Measurements from ENCODE around the gene RNF34.

The RNF34 gene

GRCh38 chr12:121399391-121400331 is at the start of gene RNF34:
Gene RNF34 (plus strand): TSS chr12:121400118. CDS start chr12:121400213, 95 bp downstream.
- H3K27ac ChIP-seq = peak within 1 kb of the TSS; percentile 97
- no peak for TF ChIP-seq CTCF (conservative IDR thresholded peaks at IDR 0.05)

DNA sequence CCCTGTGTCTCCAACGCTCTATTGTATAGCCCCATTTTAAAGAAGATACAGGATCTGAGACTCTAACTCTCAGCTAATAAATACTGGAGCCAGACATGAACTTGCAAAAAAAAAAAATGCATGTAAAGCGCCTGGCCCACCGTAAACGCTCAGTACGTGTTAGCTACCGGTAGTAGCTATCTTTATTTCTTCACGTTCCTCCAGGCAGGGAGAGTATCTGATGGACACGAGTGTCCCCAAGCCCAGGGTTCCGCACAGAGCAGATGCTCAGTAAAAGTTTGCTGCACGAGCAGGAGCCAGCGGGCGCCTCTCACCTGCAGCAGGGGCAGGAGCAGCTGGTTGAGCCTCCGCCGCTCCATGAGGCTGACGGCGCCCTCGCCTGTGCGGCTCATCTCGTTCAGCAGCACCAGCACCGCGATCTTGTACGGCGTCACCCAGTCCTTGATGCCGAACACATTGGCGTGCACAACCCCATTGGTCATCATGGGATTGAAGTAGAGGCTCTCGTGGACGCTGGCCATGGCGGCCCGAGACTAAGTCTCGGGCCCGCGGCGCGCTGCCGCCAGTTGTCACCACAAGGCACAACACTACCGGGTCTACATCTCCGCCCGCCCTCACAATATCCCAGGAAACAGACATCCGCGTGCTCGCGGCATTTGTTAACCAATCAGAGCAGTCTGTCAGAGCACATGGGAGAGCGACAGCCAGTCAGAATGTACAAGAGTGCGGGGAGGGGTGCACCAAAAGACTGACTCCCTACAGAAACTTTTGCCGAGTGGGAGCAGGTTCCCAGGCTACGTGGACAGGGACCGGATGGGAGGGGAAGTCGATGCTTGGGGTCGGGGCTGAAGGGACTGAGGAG is 47.9 kb upstream of the RNF34 start, which contains the start of gene ANAPC5:
Gene ANAPC5 (minus strand): TSS at position 592 of the 862 bp plus-strand sequence. CDS start 71 bp downstream, at position 521.
- TF ChIP-seq CTCF (conservative IDR thresholded peaks at IDR 0.05) = no peak

GRCh38 chr12:121352682-121353018 is 47.3 kb upstream of the RNF34 start:
- peak overlapping the region; percentile 92 for H3K27ac ChIP-seq
- no peak for TF ChIP-seq CTCF (conservative IDR thresholded peaks at IDR 0.05)

More for the DNA sequence above, 47.9 kb upstream of the RNF34 start, which contains the start of gene ANAPC5:
- peak within 1 kb of the TSS; percentile 92 for H3K27ac ChIP-seq

- no peak overlapping the region for H3K27ac ChIP-seq
- no peak for TF ChIP-seq CTCF (conservative IDR thresholded peaks at IDR 0.05)
Measured at GRCh38 chr12:121355818-121356217, 44.1 kb upstream of the RNF34 start.

- H3K27ac ChIP-seq = no peak overlapping the region
- TF ChIP-seq CTCF (conservative IDR thresholded peaks at IDR 0.05) = no peak
Measured at GRCh38 chr12:121356657-121357056, 43.3 kb upstream of the RNF34 start.

- no peak for TF ChIP-seq CTCF (conservative IDR thresholded peaks at IDR 0.05)
- no peak overlapping the region for H3K27ac ChIP-seq
Measured at GRCh38 chr12:121357331-121357730, 42.6 kb upstream of the RNF34 start.

- H3K27ac ChIP-seq = no peak overlapping the region
- TF ChIP-seq CTCF (conservative IDR thresholded peaks at IDR 0.05) = no peak
Measured at GRCh38 chr12:121358073-121358472, 41.8 kb upstream of the RNF34 start.

All from VCaP (cell line).